BLaER1 treated with 17β-estradiol and CSF1 and Interleukin-3, amounts not matched to agents 10 nM and 100 nM (cell line): ENCODE measurements around the gene CEP83.
"Not testable (repeated sequence)": the region's sequence is repeated elsewhere in the genome, so short reads cannot be mapped to it uniquely, and the experiment has no call there.

Source experiments
- H3K27ac ChIP-seq, 11 experiments: shearing (Covaris generic); formaldehyde crosslinking; 2 replicates each; pipeline ENCODE4 v1.8.1; 2022
- H3K27me3 ChIP-seq, 11 experiments: shearing (Covaris generic); formaldehyde crosslinking; 2 replicates each; pipeline ENCODE4 v1.8.1; 2022
- H3K36me3 ChIP-seq, 11 experiments: shearing (Covaris generic); formaldehyde crosslinking; 2 replicates each; pipeline ENCODE4 v1.8.1; 2022
- H3K4me1 ChIP-seq, 10 experiments: shearing (Covaris generic); formaldehyde crosslinking; 2 replicates each; pipeline ENCODE4 v1.8.1; 2022
- H3K4me2 ChIP-seq, 11 experiments: shearing (Covaris generic); formaldehyde crosslinking; 2 replicates each; pipeline ENCODE4 v1.8.1; 2022
- H3K4me3 ChIP-seq, 10 experiments: shearing (Covaris generic); formaldehyde crosslinking; 2 replicates each; pipeline ENCODE4 v1.8.1; 2022
- H3K9ac ChIP-seq, 11 experiments: shearing (Covaris generic); formaldehyde crosslinking; 2 replicates each; pipeline ENCODE4 v1.8.1; 2022
- H3K9me3 ChIP-seq, 11 experiments: shearing (Covaris generic); formaldehyde crosslinking; replicated peaks in 1 of 11; 2 replicates each; pipeline ENCODE4 v1.8.1; 2022
- H4K20me1 ChIP-seq, 11 experiments: shearing (Covaris generic); formaldehyde crosslinking; 2 replicates each; pipeline ENCODE4 v1.8.1; 2022
- Cebpa-rat ChIP-seq, 11 experiments: shearing (Covaris generic); IDR thresholded peaks; 2 replicates each; pipeline ENCODE4 v1.8.1; 2022

CEP83 gene

DNA sequence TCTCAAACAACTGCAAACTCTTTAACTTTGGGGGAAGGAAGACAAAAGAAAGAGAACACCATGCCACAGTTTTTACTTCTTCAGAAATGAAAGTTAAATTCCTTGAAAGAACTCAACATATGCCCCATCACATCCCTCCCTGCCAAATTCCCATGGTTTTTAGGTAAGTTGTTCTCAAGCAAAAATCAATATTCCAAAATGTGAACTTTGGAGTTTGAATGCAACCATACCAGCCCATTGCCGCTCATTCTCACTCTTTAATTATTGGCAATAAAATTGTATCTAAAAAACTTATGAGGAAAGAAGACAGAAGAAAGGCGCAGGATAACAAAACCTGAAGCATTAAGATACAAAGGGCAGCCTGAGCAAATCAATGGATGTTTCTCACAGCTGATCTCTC lies 31.8 kb upstream of the CEP83 start:
- no peak overlapping the region for H3K4me3 ChIP-seq
- H3K9ac ChIP-seq, result no peak overlapping the region
- no peak overlapping the region for H3K4me2 ChIP-seq
- H3K9me3 ChIP-seq, result 0 out of 22 replicates have a peak, but pooled peaks cover 0 to 4% (median 0%) of the 10 kb centered on the region in 11 experiments
- H3K27ac ChIP-seq, result no peak overlapping the region
- no peaks in the 10 kb centered on the region for H3K36me3 ChIP-seq
- H4K20me1 ChIP-seq, result no peaks in the 10 kb centered on the region
- peaks cover 0 to 12% (median 3%) of the 10 kb centered on the region in 10 experiments; a peak in 6 of 20 replicates for H3K4me1 ChIP-seq
- no peak for TF ChIP-seq Cebpa-rat (IDR thresholded peaks at IDR 0.05)
- no peaks in the 10 kb centered on the region for H3K27me3 ChIP-seq

DNA sequence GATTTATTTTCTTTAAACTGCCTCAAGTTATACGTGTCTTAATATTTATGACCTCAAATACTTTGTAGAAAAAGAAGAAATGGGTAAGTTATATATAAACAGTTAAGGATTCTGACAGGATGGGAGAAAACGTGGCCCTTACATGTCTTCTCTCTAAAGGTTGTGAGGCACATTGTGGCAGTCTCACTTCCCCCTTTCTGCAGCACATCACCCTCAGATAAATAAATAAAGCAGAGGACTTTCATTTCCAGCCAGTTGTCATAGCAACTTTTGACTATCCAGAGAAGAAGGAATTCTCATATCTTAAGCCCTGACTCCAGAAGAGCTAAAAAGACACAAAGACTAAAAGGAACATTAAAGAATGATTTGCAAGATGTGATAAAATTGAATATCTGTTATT lies 28.8 kb upstream of the CEP83 start:
- no peaks in the 10 kb centered on the region for H4K20me1 ChIP-seq
- no peak overlapping the region; a peak in 1 of 22 replicates for H3K27ac ChIP-seq
- TF ChIP-seq Cebpa-rat (IDR thresholded peaks at IDR 0.05), result no peak
- no peaks in the 10 kb centered on the region for H3K27me3 ChIP-seq
- 0 out of 22 replicates have a peak, but pooled peaks cover 0 to 4% (median 0%) of the 10 kb centered on the region in 11 experiments for H3K9me3 ChIP-seq
- no peak overlapping the region for H3K4me3 ChIP-seq
- H3K4me2 ChIP-seq, result no peak overlapping the region
- no peak overlapping the region for H3K9ac ChIP-seq
- no peaks in the 10 kb centered on the region for H3K36me3 ChIP-seq
- H3K4me1 ChIP-seq, result peaks cover 0 to 12% (median 3%) of the 10 kb centered on the region in 10 experiments; a peak in 6 of 20 replicates

DNA sequence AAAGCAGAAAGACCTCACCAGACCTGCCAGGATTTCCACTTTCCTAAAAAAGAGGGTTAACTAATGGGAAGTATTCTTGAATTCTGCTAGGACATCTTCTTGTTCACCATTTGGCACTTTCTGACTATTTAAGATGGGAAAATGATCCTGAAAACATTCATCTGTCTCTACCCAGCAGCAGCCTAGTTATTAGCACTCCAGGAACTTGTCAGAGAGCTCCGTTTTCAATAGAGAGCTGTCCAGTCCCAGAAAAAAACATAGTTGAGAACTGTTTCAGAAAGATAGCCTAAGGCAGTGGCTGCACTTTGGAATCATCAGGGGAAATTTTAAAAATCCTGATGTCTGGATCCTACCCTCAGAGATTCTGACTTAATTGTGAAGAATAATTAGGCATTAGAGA lies 22.1 kb upstream of the CEP83 start:
- H3K4me2 ChIP-seq, result no peak overlapping the region
- H3K27ac ChIP-seq, result no peak overlapping the region
- no peaks in the 10 kb centered on the region for H3K9me3 ChIP-seq
- no peaks in the 10 kb centered on the region for H3K4me1 ChIP-seq
- no peak overlapping the region for H3K9ac ChIP-seq
- TF ChIP-seq Cebpa-rat (IDR thresholded peaks at IDR 0.05), result no peak
- H3K4me3 ChIP-seq, result no peak overlapping the region
- no peaks in the 10 kb centered on the region for H3K36me3 ChIP-seq
- H3K27me3 ChIP-seq, result no peaks in the 10 kb centered on the region
- H4K20me1 ChIP-seq, result no peaks in the 10 kb centered on the region

DNA sequence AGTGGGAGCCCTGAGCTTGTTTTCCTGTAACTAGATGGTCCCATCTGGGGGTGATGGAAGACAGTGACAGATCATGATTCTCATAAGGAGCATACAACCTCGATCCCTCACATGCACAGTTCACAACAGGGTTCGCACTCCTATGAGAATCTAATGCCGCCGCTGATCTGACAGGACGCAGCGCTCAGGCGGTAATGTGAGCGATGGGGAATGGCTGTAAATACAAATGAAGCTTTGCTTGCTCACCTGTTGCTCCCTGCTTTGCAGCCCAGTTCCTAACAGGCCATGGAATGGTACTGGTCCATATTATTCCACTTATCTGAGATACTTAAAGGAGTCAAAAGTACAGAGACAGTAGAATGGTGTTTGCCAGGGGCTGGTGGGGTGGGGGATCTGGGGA lies 9.9 kb upstream of the CEP83 start:
- H4K20me1 ChIP-seq, result no peaks in the 10 kb centered on the region
- no peak overlapping the region for H3K9ac ChIP-seq
- H3K27ac ChIP-seq, result no peak overlapping the region
- H3K4me1 ChIP-seq, result peaks cover 0 to 4% (median 0%) of the 10 kb centered on the region in 10 experiments; a peak in 2 of 20 replicates
- no peaks in the 10 kb centered on the region for H3K27me3 ChIP-seq
- H3K36me3 ChIP-seq, result no peaks in the 10 kb centered on the region
- H3K4me2 ChIP-seq, result no peak overlapping the region
- TF ChIP-seq Cebpa-rat (IDR thresholded peaks at IDR 0.05), result no peak
- no peak overlapping the region for H3K4me3 ChIP-seq
- H3K9me3 ChIP-seq, result no peaks in the 10 kb centered on the region

DNA sequence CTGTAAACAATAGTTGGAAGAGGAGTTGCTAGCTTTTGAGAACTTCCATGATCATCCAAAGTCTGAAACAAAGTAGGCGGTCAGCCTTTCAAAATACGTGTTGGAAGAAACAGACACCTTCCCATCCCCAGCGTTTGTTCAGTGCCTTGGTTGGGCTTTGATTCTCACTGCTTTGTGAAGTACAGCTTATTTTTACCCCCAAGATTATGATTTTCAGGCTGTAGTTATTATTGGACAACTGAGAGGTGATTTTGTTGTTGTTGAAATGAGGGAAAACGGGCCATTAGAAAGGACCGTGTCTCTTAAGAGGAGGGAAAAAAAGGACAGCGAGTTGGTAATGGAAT lies 921 bp upstream of the CEP83 start:
- no peak for TF ChIP-seq Cebpa-rat (IDR thresholded peaks at IDR 0.05)
- H3K9me3 ChIP-seq, result peaks cover 0 to 16% (median 12%) of the 10 kb centered on the region in 11 experiments; a peak in 16 of 22 replicates
- H3K9ac ChIP-seq, result peak overlapping the region; percentile 82 to 88 (median 85); a peak in 20 of 22 replicates
- peaks cover 16 to 27% (median 21%) of the 10 kb centered on the region in 10 experiments; a peak in 19 of 20 replicates for H3K4me1 ChIP-seq
- peak overlapping the region; percentile 82 to 97 (median 91) for H3K4me2 ChIP-seq
- peaks cover 0 to 24% (median 8%) of the 10 kb centered on the region in 11 experiments; a peak in 18 of 22 replicates for H3K36me3 ChIP-seq
- peaks cover 0 to 6% (median 0%) of the 10 kb centered on the region in 11 experiments; a peak in 1 of 22 replicates for H4K20me1 ChIP-seq
- peak overlapping the region; percentile 74 to 93 (median 85) for H3K4me3 ChIP-seq
- peak overlapping the region in 10 of 11 experiments; percentile 73 to 87 (median 83); a peak in 20 of 22 replicates for H3K27ac ChIP-seq
- H3K27me3 ChIP-seq, result no peaks in the 10 kb centered on the region

DNA sequence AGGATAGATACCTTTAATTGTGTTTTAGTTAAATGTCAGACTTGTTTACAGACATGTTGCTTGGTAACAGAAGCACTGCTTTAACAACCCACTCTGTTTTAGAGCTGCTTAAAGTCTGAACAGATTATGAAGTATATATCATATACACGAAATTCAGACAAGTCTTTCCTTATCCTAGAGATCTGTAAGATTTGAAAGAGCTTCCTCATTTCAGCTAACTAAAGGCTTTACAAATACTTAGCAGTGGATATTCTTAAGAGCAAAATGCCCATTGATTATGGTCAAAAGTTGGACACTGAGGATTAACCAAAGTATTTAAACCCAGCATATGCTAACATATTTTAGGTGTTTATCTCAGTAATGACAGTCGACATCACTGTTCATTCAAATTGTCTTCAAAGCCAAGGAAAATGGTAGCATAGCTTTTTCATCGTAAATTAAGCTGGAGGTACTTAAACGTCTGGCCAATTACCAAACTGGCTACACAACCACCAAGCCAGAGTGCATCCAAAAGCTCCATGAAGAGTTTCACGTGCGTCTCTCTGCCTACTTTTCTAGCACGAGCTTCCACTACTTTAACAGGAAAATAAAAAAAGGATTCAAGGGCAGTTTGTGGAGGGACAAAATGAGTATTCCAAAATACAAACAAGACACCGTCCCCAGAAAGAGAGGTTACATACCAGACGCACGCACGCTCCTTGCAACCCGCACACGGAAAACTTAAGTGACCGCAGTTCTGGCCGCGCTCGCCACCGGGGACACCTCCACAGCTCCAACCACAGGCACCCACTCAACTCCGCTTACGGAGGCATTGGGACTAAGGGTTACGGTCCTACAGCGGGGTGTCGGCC lies 565 bp downstream of the CEP83 start:
- Histone ChIP-seq H3K4me3 (peak overlapping the region; percentile 74 to 93 (median 85)), H3K9ac (peak overlapping the region; percentile 82 to 88 (median 85)), H3K27me3 (no peaks in the 10 kb centered on the region), H4K20me1 (peaks cover 0 to 6% (median 0%) of the 10 kb centered on the region in 11 experiments; a peak in 1 of 22 replicates), H3K4me1 (peaks cover 16 to 27% (median 21%) of the 10 kb centered on the region in 10 experiments; a peak in 19 of 20 replicates), H3K36me3 (peaks cover 11 to 39% (median 23%) of the 10 kb centered on the region in 11 experiments; a peak in 21 of 22 replicates), H3K9me3 (peaks cover 10 to 31% (median 27%) of the 10 kb centered on the region in 11 experiments), H3K4me2 (peak overlapping the region; percentile 82 to 96 (median 89)), H3K27ac (peak overlapping the region; percentile 40 to 87 (median 83); a peak in 21 of 22 replicates)
- no peak for TF ChIP-seq Cebpa-rat (IDR thresholded peaks at IDR 0.05)

DNA sequence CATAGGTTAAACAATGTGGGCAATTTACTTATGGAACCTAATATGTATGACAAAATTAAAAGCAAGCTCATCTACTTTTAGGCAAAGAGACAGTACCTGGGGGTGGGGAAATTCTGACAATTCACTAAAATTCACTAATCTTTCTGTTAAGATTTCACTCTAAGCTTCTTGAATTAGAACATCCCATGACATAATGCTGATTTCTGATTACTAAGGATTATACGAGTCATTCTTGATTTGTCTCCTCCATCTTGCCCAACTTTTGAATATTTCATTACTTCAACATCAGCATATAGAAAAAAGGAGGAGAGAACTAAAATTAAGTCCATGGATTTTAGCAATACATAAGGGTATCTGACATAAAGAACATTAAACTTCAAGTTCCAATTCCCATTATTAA lies 2.4 kb downstream of the CEP83 start:
- H3K9me3 ChIP-seq, result peaks cover 12 to 48% (median 39%) of the 10 kb centered on the region in 11 experiments
- no peaks in the 10 kb centered on the region for H3K27me3 ChIP-seq
- peak overlapping the region in 7 of 11 experiments; percentile 4 to 96 (median 89); a peak in 7 of 22 replicates for H3K4me2 ChIP-seq
- no peak for TF ChIP-seq Cebpa-rat (IDR thresholded peaks at IDR 0.05)
- no peak overlapping the region for H3K27ac ChIP-seq
- peaks cover 0 to 6% (median 0%) of the 10 kb centered on the region in 11 experiments; a peak in 1 of 22 replicates for H4K20me1 ChIP-seq
- H3K36me3 ChIP-seq, result peaks cover 11 to 57% (median 38%) of the 10 kb centered on the region in 11 experiments; a peak in 21 of 22 replicates
- no peak overlapping the region for H3K9ac ChIP-seq
- no peak overlapping the region for H3K4me3 ChIP-seq
- H3K4me1 ChIP-seq, result peaks cover 16 to 27% (median 21%) of the 10 kb centered on the region in 10 experiments; a peak in 19 of 20 replicates

DNA sequence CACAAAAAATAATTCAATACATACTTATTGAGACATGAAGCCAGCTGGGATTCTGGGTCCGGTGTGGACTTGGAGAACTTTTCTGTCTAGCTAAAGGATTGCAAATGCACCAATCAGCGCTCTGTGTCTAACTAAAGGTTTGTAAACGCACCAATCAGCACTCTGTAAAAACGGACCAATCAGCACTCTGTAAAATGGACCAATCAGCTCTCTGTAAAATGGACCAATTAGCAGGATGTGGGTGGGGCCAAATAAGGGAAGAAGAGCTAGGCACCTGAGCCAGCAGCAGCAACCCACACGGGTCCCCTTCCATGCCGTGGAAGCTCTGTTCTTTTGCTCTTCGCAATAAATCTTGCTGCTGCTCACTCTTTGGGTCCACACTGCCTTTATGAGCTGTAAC lies 5.3 kb downstream of the CEP83 start:
- not testable (repeated sequence) for H3K27ac ChIP-seq, H3K27me3 ChIP-seq, H4K20me1 ChIP-seq, H3K9ac ChIP-seq, H3K4me3 ChIP-seq, H3K4me2 ChIP-seq
- H3K9me3 ChIP-seq, result peaks cover 12 to 68% (median 56%) of the 10 kb centered on the region in 11 experiments
- H3K4me1 ChIP-seq, result peaks cover 10 to 20% (median 15%) of the 10 kb centered on the region in 10 experiments; a peak in 19 of 20 replicates
- peaks cover 11 to 79% (median 45%) of the 10 kb centered on the region in 11 experiments; a peak in 21 of 22 replicates for H3K36me3 ChIP-seq

DNA sequence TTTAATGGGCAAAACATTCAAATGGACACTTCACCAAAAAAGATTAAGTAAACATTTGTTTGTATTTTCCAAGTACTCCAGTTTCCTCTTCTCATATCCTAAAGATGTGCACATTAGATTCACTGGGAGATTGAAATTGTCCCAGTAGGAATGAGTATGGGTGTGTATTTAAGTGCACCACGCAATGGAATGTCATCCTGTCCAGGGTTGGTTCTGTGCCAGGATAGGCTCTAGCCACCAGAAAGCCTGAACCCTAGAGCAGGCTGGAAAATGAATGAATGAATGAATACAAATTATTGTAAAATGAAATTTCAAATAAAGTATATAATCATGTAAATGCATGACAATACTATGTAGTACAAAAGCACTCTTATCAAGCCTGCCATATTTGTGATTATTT lies 14.0 kb downstream of the CEP83 start:
- Histone ChIP-seq H3K36me3 (peaks cover 8 to 21% (median 17%) of the 10 kb centered on the region in 11 experiments; a peak in 18 of 22 replicates), H3K9ac (no peak overlapping the region), H3K4me1 (no peaks in the 10 kb centered on the region), H3K4me2 (no peak overlapping the region), H3K9me3 (peaks cover 33 to 61% (median 50%) of the 10 kb centered on the region in 11 experiments), H3K27ac (no peak overlapping the region), H3K4me3 (no peak overlapping the region), H3K27me3 (no peaks in the 10 kb centered on the region), H4K20me1 (peaks cover 0 to 8% (median 0%) of the 10 kb centered on the region in 11 experiments; a peak in 2 of 22 replicates)
- TF ChIP-seq Cebpa-rat (IDR thresholded peaks at IDR 0.05), result no peak
